Upper lobe of left lung (tissue), 4 donors: ENCODE data around the gene PLCB4.

Experiments used
- POLR2AphosphoS5 ChIP-seq, 2 donors: sonication (generic); formaldehyde crosslinking; IDR thresholded peaks; one replicate each; pipeline ENCODE4 v1.5.1; 2017; ENCODE audit warnings: antibody characterized with exemption in 2 of 2
- TF ChIP-seq, protein P1 (sequence below), 6 experiments: fragments of 450-650 bp in 4 of 6; fragments of 200-600 bp in 2 of 6; sonication (generic) in 2 of 6; IDR thresholded peaks; one replicate each; pipeline ENCODE4 v1.5.1; 2016 to 2019; ENCODE audit warnings: antibody characterized with exemption in 6 of 6

- TF ChIP-seq, protein P1, sequence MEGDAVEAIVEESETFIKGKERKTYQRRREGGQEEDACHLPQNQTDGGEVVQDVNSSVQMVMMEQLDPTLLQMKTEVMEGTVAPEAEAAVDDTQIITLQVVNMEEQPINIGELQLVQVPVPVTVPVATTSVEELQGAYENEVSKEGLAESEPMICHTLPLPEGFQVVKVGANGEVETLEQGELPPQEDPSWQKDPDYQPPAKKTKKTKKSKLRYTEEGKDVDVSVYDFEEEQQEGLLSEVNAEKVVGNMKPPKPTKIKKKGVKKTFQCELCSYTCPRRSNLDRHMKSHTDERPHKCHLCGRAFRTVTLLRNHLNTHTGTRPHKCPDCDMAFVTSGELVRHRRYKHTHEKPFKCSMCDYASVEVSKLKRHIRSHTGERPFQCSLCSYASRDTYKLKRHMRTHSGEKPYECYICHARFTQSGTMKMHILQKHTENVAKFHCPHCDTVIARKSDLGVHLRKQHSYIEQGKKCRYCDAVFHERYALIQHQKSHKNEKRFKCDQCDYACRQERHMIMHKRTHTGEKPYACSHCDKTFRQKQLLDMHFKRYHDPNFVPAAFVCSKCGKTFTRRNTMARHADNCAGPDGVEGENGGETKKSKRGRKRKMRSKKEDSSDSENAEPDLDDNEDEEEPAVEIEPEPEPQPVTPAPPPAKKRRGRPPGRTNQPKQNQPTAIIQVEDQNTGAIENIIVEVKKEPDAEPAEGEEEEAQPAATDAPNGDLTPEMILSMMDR (IDR thresholded peaks at IDR 0.05) = no peak
- no peak for TF ChIP-seq POLR2AphosphoS5 (IDR thresholded peaks at IDR 0.05)
These were observed 406.6 kb downstream of the PLCB4 start for GRCh38 chr20:9475456-9475855.
